ENCODE results near the gene RUNX1. TPM values are rescaled to one million over a fixed set of nuclear protein-coding genes. Genes with fewer than 3 reads are reported as not detected.

Gene RUNX1
- total RNA-seq, 4 donors from 2014 or later: 3.9 to 14.5 (median 5.8) TPM

DNA sequence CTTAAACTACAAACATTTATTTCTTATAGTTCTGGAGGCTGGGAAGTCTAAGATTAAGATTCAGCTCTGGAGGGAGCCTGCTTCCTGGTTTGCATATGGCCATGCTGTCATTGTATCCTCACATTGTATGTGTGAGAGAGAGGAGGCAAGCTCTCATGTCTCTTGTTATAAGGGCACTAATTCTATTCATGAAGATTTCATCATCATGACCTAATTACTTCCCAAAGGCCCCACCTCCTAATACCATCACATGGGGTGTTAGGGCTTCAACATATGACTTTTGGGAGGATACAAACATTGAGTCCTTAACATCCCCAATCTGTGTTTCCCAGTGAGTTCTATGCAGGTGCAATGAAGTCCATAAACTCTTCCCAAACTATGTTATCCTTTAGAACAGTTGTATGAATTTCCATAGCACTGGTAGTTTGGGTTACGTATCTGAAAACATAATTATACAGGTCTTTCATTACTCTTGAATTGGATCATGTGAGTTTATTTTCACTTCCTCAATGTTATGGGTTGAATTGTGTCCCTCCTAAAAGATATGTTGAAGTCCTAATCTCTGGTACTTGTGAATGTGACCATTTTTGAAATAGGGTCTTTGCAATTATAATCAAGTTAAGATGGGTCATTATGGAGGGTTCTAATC lies 124.2 kb downstream of the RUNX1 start:
- no peaks in the 10 kb centered on the region for H3K9me3 ChIP-seq
- ATAC-seq: no peak
- H3K4me3 ChIP-seq: no peak overlapping the region
- peaks cover 13% of the 10 kb centered on the region for H3K27me3 ChIP-seq
- H3K27ac ChIP-seq: no peak overlapping the region
- H3K4me1 ChIP-seq: no peaks in the 10 kb centered on the region
- 80 to 86% methylated on average over 1 of the region's 1 CpG for WGBS, 2 donors (ENCODE audit: low coverage in 1 of 2)
- TF ChIP-seq, protein P1, sequence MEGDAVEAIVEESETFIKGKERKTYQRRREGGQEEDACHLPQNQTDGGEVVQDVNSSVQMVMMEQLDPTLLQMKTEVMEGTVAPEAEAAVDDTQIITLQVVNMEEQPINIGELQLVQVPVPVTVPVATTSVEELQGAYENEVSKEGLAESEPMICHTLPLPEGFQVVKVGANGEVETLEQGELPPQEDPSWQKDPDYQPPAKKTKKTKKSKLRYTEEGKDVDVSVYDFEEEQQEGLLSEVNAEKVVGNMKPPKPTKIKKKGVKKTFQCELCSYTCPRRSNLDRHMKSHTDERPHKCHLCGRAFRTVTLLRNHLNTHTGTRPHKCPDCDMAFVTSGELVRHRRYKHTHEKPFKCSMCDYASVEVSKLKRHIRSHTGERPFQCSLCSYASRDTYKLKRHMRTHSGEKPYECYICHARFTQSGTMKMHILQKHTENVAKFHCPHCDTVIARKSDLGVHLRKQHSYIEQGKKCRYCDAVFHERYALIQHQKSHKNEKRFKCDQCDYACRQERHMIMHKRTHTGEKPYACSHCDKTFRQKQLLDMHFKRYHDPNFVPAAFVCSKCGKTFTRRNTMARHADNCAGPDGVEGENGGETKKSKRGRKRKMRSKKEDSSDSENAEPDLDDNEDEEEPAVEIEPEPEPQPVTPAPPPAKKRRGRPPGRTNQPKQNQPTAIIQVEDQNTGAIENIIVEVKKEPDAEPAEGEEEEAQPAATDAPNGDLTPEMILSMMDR (IDR thresholded peaks at IDR 0.05): no peak
- H3K36me3 ChIP-seq: no peaks in the 10 kb centered on the region

DNA sequence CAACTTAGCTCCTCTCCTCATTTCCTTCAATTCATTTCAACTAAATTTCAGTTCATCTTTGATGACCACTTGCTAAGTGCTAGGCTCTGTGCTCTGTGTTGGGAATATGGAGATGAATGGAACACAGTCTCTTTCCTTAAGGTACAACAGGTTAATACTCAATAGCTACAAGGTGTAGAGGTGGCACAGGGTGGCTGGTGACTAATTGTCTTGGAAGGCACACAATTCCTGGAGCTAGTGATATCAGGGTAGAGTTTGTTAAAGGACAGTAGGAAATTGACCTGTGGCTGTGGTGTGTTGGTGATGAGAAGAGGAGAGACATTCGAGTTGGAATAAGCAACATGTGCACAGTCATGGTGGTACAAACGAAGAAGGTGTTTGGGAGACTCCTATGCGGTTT lies 124.9 kb downstream of the RUNX1 start:
- H3K36me3 ChIP-seq: no peaks in the 10 kb centered on the region
- H3K9me3 ChIP-seq: no peaks in the 10 kb centered on the region
- no peaks in the 10 kb centered on the region for H3K4me1 ChIP-seq
- no peak for ATAC-seq
- peaks cover 13% of the 10 kb centered on the region for H3K27me3 ChIP-seq
- TF ChIP-seq, protein P1 (IDR thresholded peaks at IDR 0.05): no peak
- TF ChIP-seq EP300 (IDR thresholded peaks at IDR 0.05): no peak
- TF ChIP-seq POLR2A (IDR thresholded peaks at IDR 0.05): no peak
- no peak for TF ChIP-seq POLR2AphosphoS5 (IDR thresholded peaks at IDR 0.05)
- no peak overlapping the region for H3K4me3 ChIP-seq
- WGBS, 2 donors (ENCODE audit: low coverage in 1 of 2): 88 to 90% methylated on average over 3 of the region's 3 CpGs
- no peak overlapping the region for H3K27ac ChIP-seq

GRCh38 chr21:34923626-34924025 lies 125.5 kb downstream of the RUNX1 start:
- Histone ChIP-seq H3K27me3 (peaks cover 13% of the 10 kb centered on the region), H3K4me3 (no peak overlapping the region), H3K36me3 (no peaks in the 10 kb centered on the region), H3K27ac (no peak overlapping the region), H3K4me1 (no peaks in the 10 kb centered on the region), H3K9me3 (no peaks in the 10 kb centered on the region)
- WGBS, 2 donors (ENCODE audit: low coverage in 1 of 2): 89 to 91% methylated on average over 4 of the region's 4 CpGs
- no peak for ATAC-seq
- TF ChIP-seq EP300 (IDR thresholded peaks at IDR 0.05) (no peak), POLR2AphosphoS5 (IDR thresholded peaks at IDR 0.05) (no peak), POLR2A (IDR thresholded peaks at IDR 0.05) (no peak)
- TF ChIP-seq, protein P1 (IDR thresholded peaks at IDR 0.05): no peak

DNA sequence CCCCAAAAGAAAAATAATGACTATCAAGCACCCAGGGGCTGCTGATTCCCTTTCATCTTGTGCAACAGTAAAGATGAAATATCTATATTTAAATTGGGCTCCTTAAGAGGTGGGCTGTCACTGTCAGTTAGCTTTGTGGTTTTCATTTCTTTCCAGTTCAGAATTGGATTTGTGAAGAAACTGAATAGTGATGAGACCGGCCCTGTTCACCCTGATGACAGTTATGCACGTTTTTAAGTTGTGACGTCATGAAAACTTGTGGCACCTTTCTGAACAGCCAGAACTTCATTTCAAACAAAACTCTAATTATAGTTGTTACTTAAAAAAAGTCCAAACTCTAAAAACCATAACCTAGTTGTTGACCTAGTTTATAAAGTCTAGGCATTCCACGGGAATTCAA lies 125.9 kb downstream of the RUNX1 start:
- 78 to 83% methylated on average over 4 of the region's 4 CpGs for WGBS, 2 donors (ENCODE audit: low coverage in 1 of 2)
- no peaks in the 10 kb centered on the region for H3K9me3 ChIP-seq
- TF ChIP-seq, protein P1 (IDR thresholded peaks at IDR 0.05): no peak
- TF ChIP-seq EP300 (IDR thresholded peaks at IDR 0.05) (no peak), POLR2AphosphoS5 (IDR thresholded peaks at IDR 0.05) (no peak), POLR2A (IDR thresholded peaks at IDR 0.05) (no peak)
- ATAC-seq: no peak
- H3K27me3 ChIP-seq: peaks cover 13% of the 10 kb centered on the region
- no peak overlapping the region for H3K4me3 ChIP-seq
- no peak overlapping the region for H3K27ac ChIP-seq
- H3K36me3 ChIP-seq: no peaks in the 10 kb centered on the region
- no peaks in the 10 kb centered on the region for H3K4me1 ChIP-seq

DNA sequence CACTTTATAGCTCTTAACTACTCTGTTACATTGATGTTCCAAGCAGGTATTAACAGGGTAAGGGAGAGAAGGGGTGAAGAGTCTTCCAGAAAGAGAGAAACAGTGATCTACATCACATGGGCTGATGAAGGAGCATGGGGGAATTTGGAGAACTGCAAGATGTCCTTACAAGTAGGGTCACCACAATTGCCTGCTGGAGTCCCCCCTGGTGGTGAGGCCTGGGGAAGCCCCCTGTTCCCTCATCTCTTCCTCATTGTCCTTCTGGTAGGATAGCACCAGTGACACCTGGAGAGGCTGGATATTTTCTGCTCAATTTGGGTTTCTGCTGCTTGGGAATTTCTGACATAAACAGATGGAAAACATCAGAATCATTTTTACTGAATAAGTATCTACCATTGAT lies 126.6 kb downstream of the RUNX1 start:
- Histone ChIP-seq H3K9me3 (no peaks in the 10 kb centered on the region), H3K4me1 (no peaks in the 10 kb centered on the region), H3K27ac (no peak overlapping the region), H3K4me3 (no peak overlapping the region), H3K27me3 (peaks cover 12% of the 10 kb centered on the region), H3K36me3 (no peaks in the 10 kb centered on the region)
- ATAC-seq: no peak
- TF ChIP-seq POLR2A (IDR thresholded peaks at IDR 0.05) (no peak), POLR2AphosphoS5 (IDR thresholded peaks at IDR 0.05) (no peak), EP300 (IDR thresholded peaks at IDR 0.05) (no peak)
- TF ChIP-seq, protein P1 (IDR thresholded peaks at IDR 0.05): no peak
